Measurements from ENCODE around the gene RBFA.

- TF ChIP-seq YY1 (IDR thresholded peaks at IDR 0.05; ENCODE audit: insufficient read depth, insufficient read length) (no peak), ZNF274 (IDR thresholded peaks at IDR 0.05; ENCODE audit: low read depth, low read length) (no peak)
Measured at GRCh38 chr18:79985172-79985571, 49.1 kb upstream of the RBFA start.

Data from NT2/D1 (cell line).